ENCODE results near the gene ZBTB26.
"Not testable (repeated sequence)": the region's sequence is repeated elsewhere in the genome, so short reads cannot be mapped to it uniquely, and the experiment has no call there.

The ZBTB26 gene

GRCh38 chr9:122922713-122923112 is 8.6 kb downstream of the ZBTB26 start:
- FAIRE-seq: no peak

GRCh38 chr9:122918310-122918709 is 13.0 kb downstream of the ZBTB26 start:
- FAIRE-seq: no peak

GRCh38 chr9:122912964-122913673 is 18.2 kb downstream of the ZBTB26 start, which contains the start of gene ZBTB6:
TSS of gene ZBTB6 (minus strand) at chr9:122913323. CDS start at chr9:122912072, 1,251 bp downstream.
- peak; percentile 77 for FAIRE-seq

GRCh38 chr9:122912671-122912963 is 18.7 kb downstream of the ZBTB26 start:
- no peak for FAIRE-seq

GRCh38 chr9:122906122-122906521 is 25.2 kb downstream of the ZBTB26 start:
- not testable (repeated sequence) for FAIRE-seq

- peak; percentile 99 for FAIRE-seq
Observed at GRCh38 chr9:122904823-122905710, 26.2 kb downstream of the ZBTB26 start, which contains the start of gene RC3H2. TSS of gene RC3H2 (minus strand) at chr9:122905359. CDS start at chr9:122897509, 7,850 bp downstream.

GRCh38 chr9:122904466-122904822 is 26.9 kb downstream of the ZBTB26 start:
- FAIRE-seq: no peak

- FAIRE-seq: peak; percentile 43
Observed at GRCh38 chr9:122900791-122901190, 30.5 kb downstream of the ZBTB26 start.

- no peak for FAIRE-seq
Observed at GRCh38 chr9:122897969-122898368, 33.3 kb downstream of the ZBTB26 start.

GRCh38 chr9:122888480-122888879 is 42.8 kb downstream of the ZBTB26 start:
- FAIRE-seq: no peak

- FAIRE-seq: no peak
Observed at GRCh38 chr9:122883125-122883524, 48.2 kb downstream of the ZBTB26 start.

GRCh38 chr9:122879443-122879842 is 51.9 kb downstream of the ZBTB26 start:
- FAIRE-seq: no peak

- no peak for FAIRE-seq
Observed at GRCh38 chr9:122875523-122875922, 55.8 kb downstream of the ZBTB26 start.

GRCh38 chr9:122867276-122867675 is 64.0 kb downstream of the ZBTB26 start:
- FAIRE-seq: not testable (repeated sequence)

- FAIRE-seq: peak; percentile 66
Observed at GRCh38 chr9:122866079-122866478, 65.2 kb downstream of the ZBTB26 start.
